HG02571 (cell line): ENCODE measurements around the gene CREB3L4.

ENCODE experiments used
- ATAC-seq: cut with Tn5 transposase; IDR thresholded peaks from one replicate; pipeline ENCODE4 v1.9.1; 2021; ENCODE audit warnings: mild to moderate bottlenecking, moderate library complexity; ENCODE audit not compliant: unreplicated experiment

The CREB3L4 gene

DNA sequence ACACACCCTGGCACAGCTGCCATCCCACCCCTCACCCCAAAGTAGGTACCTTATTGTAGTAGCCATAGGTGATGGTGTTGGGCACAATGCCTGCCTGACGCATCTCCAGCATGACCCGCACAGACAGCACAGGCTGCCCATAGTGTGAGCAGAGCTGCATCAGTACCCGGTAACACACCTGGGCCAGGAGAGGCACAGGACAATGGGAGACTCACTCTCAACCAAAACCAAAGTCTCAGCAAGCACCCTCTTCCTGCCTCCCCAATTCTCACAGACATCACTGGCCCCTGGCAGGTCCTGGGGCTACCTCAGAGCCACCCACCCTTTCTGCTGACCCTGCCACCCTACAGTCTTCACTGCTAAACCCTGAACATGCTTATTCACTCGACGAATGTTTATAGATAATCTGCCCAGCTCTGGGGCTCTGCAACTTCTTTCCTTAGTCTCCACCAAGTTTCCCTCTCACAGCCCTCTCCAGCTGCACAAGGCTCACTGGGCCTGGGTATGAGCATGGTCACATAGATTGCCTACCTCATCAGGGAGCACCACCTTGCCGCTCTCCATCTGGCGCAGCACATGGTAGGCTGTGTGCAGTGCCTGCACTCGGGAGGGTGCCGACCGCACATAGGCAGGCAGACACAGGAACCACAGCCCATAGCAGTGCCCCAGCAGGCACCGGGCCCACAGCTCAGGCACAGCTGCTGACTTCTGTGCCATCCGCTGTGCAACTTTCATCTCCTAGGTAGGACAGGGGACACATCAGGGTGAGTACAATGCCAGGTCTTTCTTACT lies 31.5 kb upstream of the CREB3L4 start:
- no peak for ATAC-seq

DNA sequence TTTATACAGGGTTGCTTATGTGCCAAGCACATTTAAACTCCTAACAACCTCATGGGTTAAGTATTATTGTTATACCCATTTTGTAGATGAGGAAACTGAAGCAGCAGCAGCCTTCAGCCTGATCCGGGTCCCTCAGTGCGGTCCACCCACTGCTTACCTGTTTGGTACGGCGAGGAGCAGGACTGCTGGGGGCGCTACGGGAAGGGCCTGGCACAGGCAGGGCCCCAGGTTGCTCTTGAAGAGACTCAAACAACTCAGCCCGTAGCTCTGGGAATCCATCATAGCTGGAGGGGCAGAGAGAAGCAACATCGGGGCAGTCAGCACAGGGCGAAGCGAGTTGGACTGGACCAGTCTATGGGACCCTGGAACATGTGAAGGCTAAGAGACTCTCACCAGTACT lies 30.4 kb upstream of the CREB3L4 start:
- no peak for ATAC-seq

DNA sequence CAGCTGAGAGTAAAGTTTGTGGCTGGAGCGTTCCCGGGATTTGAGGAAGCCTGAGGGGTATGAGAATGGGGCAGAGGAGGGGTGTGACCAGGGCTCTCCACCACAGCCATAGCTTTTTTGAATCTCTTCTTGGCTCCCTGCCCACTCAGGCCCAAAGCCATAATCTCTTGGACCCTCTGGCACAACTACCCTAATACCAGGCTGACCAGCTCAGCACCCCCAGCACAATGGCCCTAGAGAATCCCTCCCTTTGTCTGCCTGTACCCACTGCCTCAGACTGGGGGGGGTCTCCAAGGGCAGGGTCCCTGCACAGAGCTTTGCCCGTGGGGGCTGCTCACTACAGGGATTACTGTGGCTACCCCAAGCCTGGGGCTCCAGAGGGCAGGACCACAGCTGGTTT lies 28.7 kb upstream of the CREB3L4 start:
- ATAC-seq = no peak

DNA sequence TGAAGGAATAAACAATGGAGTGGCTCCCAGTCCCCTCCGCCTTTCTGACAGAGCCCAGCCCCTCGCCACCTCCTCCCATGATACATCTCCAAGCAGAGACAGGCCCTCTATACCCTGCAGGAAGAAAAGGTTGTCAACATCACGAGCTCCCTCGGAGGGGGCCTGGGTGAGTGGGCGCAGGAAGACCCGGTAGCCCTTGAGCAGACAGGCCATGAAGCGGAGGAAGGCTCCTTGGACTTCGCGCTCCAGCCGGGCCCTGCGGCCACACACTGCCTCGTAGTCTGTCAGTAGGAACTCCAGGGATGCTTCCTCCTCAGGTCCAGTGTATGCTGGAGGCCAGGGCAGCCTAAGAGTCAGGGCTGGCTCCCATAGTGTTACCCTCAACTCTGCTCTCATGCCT lies 28.2 kb upstream of the CREB3L4 start:
- no peak for ATAC-seq

DNA sequence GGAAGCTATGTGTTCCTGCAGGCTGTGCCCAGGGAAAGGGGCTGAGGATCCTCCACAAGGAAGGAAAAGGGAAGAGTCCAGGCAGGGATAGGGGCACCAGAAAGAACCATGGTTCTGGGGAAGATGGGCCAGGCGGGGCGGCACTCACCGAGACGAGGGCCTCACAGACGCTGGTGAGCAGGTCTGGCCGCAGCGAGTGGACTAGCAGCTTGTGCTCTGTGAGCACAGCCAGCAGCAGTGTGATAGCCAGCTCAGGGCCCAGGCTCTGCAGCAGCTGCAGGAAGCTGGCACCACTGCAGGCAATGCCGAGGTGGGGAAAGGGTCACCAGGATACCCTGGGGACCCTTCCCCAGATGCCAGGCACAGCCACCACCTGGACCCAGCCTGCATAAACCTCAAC lies 26.9 kb upstream of the CREB3L4 start:
- no peak for ATAC-seq

DNA sequence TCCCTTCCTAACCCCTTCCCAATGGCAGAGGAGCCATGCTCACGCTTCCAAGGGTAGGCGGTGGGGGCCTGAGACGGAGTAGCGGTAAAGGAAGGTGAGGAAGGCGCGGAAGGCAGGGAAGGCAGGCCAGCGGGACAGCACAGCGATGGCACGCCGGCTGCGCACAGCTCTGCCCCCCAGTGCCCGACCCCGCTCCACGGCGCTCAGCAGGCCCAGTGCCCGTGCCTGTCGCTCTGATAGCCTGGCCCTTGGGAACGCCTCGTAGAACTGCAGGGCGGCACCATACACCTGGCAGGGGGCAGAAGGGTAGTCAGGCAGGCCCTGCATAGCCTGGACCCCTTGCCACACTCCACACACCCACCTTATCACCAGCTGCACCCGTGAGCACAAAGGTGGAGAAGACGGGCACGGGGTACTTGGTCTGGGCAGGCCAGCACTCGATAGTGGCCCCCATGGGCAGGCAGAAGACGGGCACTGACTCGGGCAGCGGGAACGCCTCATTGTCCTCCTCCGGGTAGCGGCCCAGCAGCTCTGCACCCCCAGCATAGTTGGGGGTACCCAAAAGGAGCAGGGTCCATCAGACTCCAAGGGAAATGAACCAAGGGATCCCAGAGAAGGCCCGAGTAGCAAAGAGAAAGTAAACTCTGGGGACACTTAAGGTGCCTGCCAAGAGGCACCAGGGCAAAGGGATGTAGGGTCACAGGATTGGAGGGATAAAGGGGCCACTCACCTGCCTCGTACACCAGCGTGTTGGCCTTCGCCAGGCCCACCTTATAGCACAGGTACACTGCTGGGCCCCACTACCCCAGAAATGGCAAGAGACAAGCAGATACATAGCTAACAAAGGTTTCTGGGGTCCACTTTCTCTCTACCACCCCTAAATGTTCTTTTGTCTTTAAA lies 25.6 kb upstream of the CREB3L4 start:
- no peak for ATAC-seq

DNA sequence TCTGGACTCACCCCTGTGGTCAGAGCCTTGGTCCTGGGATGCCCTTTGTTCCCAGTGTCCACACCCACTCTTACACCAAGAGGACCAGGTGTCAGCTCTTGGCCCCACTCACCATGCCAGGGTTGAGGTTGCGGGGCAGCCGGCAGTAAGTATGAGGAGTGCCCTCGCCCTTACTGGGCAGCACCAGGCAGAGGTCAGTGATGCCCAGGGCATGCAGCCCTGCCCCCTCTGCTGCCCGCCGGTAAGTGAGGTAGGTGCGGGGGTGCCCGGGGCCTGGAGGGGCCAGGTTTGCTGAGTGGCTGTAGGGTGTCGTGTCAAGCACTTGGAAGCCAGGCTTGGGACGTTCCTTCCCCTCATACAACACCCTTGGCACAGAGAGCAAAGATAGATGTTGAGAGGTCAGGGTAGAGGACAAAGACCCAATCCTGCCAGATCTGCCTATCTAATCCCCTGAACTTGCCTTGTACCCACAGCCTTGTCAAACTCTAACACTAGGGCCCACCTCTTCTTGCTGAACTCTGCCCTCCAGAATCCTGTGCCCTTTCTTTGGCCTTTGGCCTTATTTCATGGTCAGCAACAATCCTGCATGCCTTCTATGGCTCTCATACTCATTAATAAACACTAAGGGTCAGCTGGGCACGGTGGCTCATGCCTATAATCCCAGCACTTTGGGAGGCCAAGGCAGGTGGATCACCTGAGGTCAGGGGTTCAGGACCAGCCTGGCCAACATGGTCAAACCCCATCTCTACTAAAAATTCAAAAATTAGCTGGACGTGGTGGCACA lies 24.7 kb upstream of the CREB3L4 start:
- no peak for ATAC-seq

DNA sequence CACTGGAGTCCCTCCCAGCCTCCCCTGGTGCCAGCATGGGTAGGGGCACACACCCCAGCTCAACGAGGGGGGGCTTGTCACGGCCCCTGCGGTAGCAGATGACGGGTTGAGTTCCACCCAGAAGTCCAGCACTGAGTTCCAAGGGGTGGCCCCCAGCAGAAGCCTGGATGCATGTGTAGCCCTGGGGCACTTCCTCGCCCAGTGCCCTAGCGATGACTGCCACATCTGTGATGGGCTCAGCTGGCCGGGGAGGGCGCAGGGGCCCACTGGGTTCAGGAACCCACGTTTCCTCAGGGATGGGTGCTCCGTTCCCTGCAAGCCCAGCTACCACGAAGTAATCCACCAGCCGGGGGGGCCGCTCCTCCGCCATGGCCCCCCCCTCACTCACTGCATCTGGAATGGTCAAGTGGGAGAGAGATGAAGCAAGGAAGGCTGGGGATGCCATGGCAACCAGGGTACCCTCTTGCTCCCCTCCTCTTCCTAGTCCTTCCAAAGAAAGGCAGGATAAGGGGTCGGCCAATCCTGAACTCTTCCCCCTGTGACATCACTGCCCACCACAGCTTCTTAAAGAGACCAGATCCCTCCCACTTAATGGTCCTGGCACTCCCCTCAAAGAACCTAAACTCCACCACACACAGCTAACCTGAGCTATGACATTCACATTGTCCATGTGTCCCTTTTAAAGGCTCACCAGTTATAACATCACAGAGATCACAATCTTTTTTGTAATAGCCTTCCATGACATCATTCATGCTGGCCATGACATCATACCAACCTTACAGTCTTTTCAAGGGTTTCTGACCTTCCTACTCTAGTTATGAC lies 23.5 kb upstream of the CREB3L4 start:
- no peak for ATAC-seq

DNA sequence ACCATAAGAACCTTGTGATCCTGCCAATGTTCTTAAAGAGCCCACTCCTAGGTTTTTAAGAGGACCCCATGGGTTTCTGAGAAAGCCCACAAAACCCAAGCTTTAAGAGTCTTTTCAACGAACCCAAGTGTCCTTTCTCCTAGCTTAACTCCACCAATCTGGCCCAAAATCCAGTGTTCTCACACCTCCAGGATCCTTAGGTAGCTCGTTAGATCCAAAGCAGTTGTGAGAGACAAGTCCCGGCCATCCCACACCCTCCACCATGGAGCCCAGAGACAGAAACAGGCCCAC lies 22.9 kb upstream of the CREB3L4 start:
- ATAC-seq = no peak

DNA sequence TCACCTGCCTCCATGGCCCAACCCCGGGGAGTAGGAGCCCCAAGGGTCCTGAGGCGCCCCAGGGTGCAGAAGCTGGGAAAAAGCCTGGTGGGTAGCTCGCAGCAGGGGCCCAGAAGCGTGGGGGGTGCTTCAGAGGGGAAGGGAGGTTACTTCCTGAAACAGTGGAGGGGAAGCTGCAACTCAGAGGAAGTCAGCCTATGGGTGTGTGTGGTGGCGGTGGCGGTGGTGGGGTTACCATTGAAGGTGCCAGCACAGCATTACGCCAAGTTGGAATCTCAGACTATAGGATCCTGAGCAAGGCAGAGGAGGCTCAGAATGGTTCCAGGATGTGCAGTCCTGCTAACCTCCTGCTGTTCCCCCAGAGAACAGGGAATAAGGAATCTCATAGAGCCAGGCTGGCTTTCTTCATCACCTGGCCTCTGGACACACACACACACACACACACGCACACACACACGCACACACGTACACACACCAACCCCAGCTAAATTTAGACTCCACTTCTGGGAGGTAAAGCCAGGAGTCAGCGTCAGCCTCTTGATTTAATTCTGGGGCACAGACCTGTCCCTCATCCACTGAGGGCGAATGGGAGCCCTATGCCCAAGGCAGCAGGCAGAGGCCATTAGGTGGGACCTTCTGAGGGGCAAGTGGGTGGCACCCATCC lies 22.4 kb upstream of the CREB3L4 start:
- ATAC-seq = peak; percentile 3

DNA sequence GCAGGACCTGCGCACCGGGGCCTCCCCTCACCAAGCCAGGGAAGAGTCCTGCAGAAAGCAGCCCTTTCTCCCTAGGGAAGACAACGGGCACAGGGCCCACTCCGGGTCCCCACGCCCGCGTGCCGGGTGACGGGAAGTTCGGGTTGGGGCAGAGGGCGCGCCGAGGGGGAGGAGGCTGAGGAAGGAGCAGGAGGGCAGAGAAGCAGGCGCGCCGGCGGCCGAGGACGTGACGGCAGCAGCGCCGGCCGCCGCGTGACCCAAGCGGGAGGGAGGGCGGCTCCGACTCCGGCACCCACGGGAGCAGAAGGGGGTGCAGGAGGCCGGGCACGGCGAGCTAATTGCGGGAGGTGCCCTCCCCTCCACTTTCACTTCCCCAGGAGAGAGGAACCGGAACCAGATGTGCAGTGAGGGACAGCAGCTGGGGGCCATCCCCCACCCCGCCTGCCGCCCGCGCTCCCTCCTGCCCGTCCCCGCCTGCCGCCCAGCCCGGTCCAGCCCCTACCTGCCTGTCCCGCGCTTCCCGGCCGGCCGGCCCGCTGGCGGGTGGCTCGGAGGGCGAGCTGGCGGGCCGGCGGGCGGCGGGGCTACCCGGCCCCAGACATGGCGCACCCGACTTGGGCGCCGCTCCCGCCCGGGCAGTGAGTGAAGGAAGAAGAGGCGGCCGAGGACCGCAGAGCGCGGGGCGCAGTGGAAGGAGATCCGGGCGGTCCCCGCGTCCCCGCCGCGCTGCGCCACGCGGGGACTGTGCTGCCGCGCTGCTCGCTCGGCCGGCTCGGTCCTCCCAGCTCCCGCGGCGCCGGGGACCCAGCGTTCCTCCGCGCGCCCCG lies 21.7 kb upstream of the CREB3L4 start:
- peak; percentile 64 for ATAC-seq

DNA sequence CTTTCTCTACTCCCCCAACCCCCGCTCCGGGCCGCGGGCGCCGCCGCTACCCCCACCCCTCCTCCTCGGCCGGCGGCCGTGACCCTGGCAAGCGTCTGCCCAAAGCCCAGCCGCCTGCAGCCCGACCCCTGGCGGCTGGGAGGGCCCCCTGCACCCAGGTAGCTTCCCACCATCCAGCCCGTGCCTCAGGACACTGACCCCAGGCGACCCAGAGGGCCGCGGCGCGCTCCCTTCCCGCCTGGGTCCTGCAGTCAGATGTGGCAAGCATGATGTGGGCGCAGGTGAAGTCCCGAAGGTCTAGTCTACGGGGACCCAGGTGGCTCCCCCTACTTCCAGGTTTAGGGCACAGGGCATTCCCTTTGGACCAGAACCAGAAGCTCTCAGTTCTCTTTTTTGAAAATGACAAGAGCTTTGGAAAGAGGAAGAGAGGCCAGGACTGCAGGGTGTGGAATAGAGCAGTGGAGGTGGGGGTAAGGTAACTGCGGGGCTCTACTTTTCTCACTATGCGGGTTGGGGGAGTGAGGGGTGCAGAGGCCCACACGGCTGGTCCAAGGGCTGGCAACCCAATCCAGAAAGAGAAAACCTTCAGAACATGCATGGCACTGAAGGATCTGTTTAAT lies 21.0 kb upstream of the CREB3L4 start, which contains the start of gene DENND4B:
DENND4B (minus strand) TSS at position 97 of the 620 bp plus-strand sequence. CDS start 2,344 bp downstream, outside the sequence.
- ATAC-seq = peak; percentile 62

DNA sequence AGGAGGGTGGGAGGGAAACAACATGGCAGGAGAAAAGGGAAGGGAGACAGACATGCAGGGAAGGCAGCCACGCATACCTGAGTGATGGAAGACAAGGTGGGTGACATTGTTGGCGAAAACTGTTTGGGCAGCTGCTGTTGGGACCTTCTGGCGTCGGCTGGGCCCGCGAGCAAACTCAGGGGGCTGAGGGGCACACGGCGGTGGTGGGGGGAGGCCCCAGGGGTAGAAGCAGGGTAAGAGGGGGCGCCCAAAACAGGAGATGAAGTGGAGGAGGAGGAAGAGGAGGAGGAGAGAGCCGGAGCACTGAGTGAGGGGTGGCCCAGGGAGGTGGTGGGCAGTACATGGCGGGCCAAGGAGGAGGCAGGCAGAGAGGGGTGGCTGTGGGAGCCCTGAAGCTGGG lies 16.5 kb upstream of the CREB3L4 start:
- no peak for ATAC-seq

DNA sequence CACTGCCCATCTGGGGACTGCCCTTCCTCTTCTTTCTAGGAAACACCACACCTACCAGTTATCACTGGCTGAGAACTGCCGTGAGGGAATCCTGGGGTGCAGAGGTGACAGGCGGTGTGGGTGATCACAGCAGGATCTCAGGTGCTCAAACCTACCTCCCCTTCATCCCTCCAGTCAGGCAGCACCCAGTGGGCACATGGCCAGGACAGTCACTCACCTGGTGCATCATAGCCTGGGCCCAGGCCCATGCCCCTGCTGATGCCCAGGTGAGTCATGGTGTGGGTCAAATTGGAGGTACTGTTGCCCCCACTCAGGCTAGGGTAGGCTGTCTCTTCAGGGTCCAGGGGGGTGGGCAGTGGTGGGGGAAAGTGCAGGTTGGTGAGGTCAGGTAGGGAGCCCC lies 15.9 kb upstream of the CREB3L4 start:
- ATAC-seq = no peak

DNA sequence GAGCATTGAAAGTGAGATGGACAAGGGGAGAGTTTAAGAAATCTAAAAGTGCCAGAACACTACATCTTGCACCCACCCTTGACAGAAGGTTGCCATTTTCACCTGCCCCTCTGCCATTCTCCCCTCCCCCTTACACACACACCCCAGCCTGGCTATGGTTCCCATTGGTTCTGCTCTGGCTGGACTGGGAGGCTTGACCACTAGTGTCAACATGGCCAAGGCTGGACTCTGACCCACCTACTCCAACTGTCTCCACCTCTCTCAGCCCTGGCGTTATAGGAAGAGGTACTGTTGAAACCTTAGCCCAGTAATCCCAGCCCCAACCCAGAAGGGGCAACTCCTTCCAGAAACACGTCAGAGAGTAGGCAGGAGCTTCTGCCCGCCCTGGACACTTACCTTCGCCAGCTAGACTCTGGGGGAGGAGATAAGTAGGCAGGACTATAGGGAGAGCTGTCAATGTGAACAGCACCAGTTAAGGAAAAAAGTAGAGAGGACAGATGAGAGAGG lies 13.8 kb upstream of the CREB3L4 start:
- no peak for ATAC-seq

DNA sequence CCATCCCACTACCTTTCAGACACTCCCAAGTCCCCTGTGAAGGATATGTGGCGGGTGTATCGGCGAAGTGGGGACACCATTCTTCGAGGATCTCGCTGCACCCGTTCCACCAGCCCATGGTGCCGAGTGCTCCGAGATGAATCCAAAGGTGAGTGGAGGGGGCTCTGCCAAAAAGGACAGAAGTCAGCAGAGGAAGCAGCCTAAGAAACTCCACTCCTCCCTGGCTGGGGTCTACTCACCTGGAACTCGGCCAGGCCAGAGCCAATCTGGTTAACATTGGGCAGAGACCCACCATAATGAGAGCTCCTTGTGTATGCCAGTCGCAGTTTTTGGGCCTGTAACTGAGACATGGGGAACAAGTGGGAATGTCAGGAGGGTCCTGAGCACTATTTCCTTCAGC lies 12.9 kb upstream of the CREB3L4 start:
- no peak for ATAC-seq

DNA sequence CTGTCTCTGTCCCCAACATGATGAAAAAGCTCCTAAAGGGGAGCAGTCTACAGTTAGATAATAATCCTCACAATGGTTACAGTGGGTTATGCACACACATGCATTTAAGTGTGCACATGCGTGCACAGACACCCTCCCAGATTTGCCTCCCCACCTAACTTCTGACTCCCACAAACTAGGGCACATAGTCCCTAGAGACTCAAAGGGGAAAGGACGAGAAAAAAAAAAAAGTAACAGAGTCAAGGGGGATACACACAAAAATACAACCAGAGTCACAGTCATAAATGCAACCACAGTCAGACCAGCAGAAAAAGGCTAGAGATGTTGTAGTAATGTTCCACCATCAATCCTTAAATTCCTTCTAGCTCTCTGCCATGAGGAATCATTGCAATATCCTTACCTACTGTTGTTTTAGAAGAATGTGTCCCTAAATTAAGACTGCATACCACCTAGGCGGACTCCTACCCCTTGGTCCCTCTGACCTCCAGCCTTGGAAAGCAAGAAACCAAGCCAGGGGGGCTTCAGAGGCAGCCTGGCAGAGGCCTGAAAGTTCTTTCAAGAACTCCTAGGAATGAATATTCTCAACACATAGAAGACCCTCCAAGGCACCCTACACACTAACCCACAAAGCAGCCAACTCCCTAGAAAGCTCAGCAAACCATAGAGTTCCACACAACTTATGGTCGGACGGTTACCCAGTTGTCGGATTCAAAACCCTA lies 10.5 kb upstream of the CREB3L4 start:
- no peak for ATAC-seq

DNA sequence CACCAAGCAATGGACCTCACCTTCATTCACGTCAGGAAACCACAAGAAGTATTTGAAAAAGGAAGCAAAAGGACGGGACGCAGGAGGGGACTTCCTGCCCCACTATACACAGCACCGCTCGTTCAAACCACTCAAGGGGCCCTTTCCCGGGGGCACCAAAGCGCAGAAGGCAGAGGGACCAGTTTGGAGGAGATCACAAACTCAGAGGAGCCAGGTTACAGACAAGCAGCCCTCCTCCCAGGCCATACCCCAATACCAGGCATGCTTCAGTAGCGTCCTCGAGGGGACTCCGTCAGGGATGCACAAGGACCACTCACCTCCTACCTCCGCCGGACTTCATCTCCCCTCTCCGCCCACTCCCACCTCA lies 10.0 kb upstream of the CREB3L4 start:
- ATAC-seq = peak; percentile 8
